Colonic mucosa (tissue), 4 donors: ENCODE measurements around the gene MLPH. TPM values are rescaled to one million over a fixed set of nuclear protein-coding genes. Genes with fewer than 3 reads are reported as not detected.

Source experiments
- DNase-seq: peaks from one replicate; pipeline ENCODE4 v3.0.0-alpha.2; 2020
- H3K27ac ChIP-seq: fragments of 200-600 bp; one replicate; pipeline ENCODE4 v1.8.0; 2021
- H3K27me3 ChIP-seq: fragments of 200-600 bp; one replicate; pipeline ENCODE4 v1.8.0; 2021
- H3K36me3 ChIP-seq: fragments of 200-600 bp; one replicate; pipeline ENCODE4 v1.8.0; 2021
- H3K4me1 ChIP-seq: fragments of 200-600 bp; one replicate; pipeline ENCODE4 v1.8.0; 2021; ENCODE audit warnings: mild to moderate bottlenecking
- H3K4me3 ChIP-seq: fragments of 200-600 bp; one replicate; pipeline ENCODE4 v1.8.0; 2021
- H3K9ac ChIP-seq, 2 donors: one replicate each; pipeline ENCODE4 v1.7.0; 2013; ENCODE audit warnings: control low read depth in 2 of 2, low read depth in 2 of 2, low read length in 2 of 2
- H3K9me3 ChIP-seq: fragments of 200-600 bp; one replicate; pipeline ENCODE4 v1.8.0; 2021
- CTCF ChIP-seq: fragments of 200-600 bp; IDR thresholded peaks from one replicate; pipeline ENCODE4 v1.8.0; 2022; ENCODE audit warnings: antibody characterized with exemption, mild to moderate bottlenecking
- intact Hi-C: fragments of 100-400 bp; cut with DNase I; formaldehyde crosslinking; loops from one replicate; pipeline ENCODE4 v1.14.1; 2022
- total RNA-seq, 2 donors: library from RNA; stranded (reverse); fragmentation: NEBNext Ultra II Directional in 1 of 2; extraction: Animal tissue kit (Norgen Biotek cat#: 25700) in 1 of 2; gene quantifications; one replicate each; pipeline ENCODE4 v1.2.1, GENCODE V29; 2021
- donor health status: healthy.
- donor health status: DM: no; HTN: no; CAD: no.
- donor health status: DM: no; HTN: no; CAD: no.

Gene MLPH
- total RNA-seq, 2 donors from 2014 or later = 87.9 to 111 TPM

DNA sequence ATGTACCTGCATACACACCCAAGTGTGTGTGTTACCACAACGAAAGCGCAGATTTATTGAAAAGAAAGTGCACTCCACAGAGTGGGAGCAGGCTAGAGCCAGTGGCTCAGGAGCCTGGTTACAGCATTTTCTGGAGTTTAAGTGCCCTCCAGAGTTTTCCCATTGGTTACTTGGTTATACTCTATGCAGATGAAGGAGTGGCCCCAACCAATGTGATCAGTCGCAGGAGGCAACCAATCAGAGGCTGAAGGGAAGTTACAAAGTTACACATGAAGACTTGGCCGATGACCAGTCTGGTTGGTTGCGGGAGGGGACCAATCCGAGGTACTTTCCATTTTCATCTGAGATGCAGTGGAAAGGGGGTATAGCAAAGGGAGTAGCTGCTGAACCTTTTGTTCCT lies 65.9 kb downstream of the MLPH start:
- Histone ChIP-seq H3K27me3 (no peaks in the 10 kb centered on the region), H3K27ac (no peak overlapping the region), H3K9ac (no peak overlapping the region), H3K36me3 (peaks cover 4% of the 10 kb centered on the region), H3K9me3 (no peaks in the 10 kb centered on the region), H3K4me3 (no peak overlapping the region), H3K4me1 (no peaks in the 10 kb centered on the region)
- intact Hi-C loops = no loop called here
- DNase-seq = no peak
- TF ChIP-seq CTCF = no peak

DNA sequence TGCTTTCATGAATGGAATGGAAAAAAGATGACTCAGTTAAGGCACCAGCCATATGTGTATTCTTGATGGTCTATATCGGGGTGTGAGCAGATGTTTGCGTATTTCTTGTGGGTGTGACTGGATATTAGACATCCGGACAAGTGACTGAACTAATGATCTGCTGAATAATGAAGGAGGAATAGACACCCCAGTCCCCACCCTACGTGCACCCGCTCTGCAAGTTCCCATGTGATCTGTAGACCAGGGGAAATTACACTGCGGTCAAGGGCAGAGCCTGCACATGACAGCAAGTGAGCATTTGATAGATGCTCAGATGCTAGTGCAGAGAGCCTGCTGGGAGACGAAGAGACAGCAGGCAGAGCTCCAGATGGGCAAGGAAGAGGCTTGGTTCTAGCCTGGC lies 66.9 kb downstream of the MLPH start:
- DNase-seq = no peak
- H3K9me3 ChIP-seq = no peaks in the 10 kb centered on the region
- intact Hi-C loops = no loop called here
- no peaks in the 10 kb centered on the region for H3K4me1 ChIP-seq
- H3K9ac ChIP-seq = no peak overlapping the region
- TF ChIP-seq CTCF = no peak
- H3K36me3 ChIP-seq = peaks cover 4% of the 10 kb centered on the region
- H3K27ac ChIP-seq = no peak overlapping the region
- H3K27me3 ChIP-seq = no peaks in the 10 kb centered on the region
- no peak overlapping the region for H3K4me3 ChIP-seq

DNA sequence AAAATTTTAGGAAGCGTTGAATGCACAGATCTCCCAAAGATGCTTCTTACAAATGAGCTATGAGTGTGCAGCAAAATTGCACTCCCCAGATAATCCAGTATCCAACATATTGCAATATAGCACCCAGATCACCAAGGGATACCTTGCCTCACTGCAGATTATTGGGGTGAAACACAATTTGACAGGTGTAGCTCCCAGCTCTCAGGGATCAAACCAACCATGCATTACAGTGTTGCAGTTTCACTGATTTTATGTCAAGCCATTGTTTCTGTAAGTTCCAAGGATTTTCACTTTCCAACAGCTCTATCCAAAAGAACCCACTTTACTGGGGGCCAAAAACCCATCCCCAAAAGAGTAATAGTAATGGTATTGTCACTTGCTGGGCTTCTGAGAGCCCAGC lies 68.5 kb downstream of the MLPH start:
- H3K9me3 ChIP-seq = no peaks in the 10 kb centered on the region
- no peak overlapping the region for H3K4me3 ChIP-seq
- no peak overlapping the region for H3K27ac ChIP-seq
- peaks cover 4% of the 10 kb centered on the region for H3K36me3 ChIP-seq
- H3K9ac ChIP-seq = no peak overlapping the region
- no peak for TF ChIP-seq CTCF
- no peak for DNase-seq
- H3K4me1 ChIP-seq = no peaks in the 10 kb centered on the region
- no peaks in the 10 kb centered on the region for H3K27me3 ChIP-seq
- intact Hi-C loops = no loop called here

- no peak overlapping the region for H3K4me3 ChIP-seq
- intact Hi-C loops = no loop called here
- H3K27ac ChIP-seq = no peak overlapping the region
- H3K36me3 ChIP-seq = peaks cover 4% of the 10 kb centered on the region
- no peaks in the 10 kb centered on the region for H3K27me3 ChIP-seq
- no peak for TF ChIP-seq CTCF
- no peak for DNase-seq
- no peak overlapping the region for H3K9ac ChIP-seq
- no peaks in the 10 kb centered on the region for H3K4me1 ChIP-seq
- H3K9me3 ChIP-seq = no peaks in the 10 kb centered on the region
Measured at GRCh38 chr2:237556773-237557632, 70.0 kb downstream of the MLPH start.

DNA sequence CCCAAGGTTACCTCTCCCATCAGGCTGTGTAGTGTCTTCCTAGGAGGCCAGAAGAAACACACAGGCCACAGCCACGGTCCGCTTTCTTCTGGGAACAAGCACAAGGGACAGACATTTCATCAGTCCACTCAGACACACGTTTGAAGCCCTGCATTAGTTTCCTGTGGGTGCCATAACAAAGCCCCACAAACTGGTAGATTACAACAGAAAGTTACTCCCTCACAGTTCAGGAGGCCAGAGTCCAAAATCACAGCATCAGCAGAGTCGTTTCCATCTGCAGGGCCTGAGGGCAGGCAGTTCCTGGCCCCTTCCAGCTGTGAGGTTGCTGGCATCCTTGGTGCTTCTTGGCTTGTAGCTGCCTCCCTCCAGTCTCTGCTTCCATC lies 70.6 kb downstream of the MLPH start:
- intact Hi-C loops = no loop called here

More for the DNA sequence above, 70.6 kb downstream of the MLPH start:
- Histone ChIP-seq H3K9me3 (no peaks in the 10 kb centered on the region), H3K4me1 (no peaks in the 10 kb centered on the region), H3K36me3 (peaks cover 4% of the 10 kb centered on the region), H3K9ac (no peak overlapping the region), H3K4me3 (no peak overlapping the region), H3K27ac (no peak overlapping the region), H3K27me3 (no peaks in the 10 kb centered on the region)
- TF ChIP-seq CTCF = no peak
- no peak for DNase-seq
